Thoracic aorta (tissue), 2 donors: ENCODE measurements around the gene RASAL1. TPM values are rescaled to one million over a fixed set of nuclear protein-coding genes. Genes with fewer than 3 reads are reported as not detected.

ENCODE experiments used
- ATAC-seq: fragments of 150-250 bp; one replicate; pipeline ENCODE4 v1.8.0; 2017; ENCODE audit warnings: low read depth; ENCODE audit not compliant: insufficient number of reproducible peaks, low FRiP score
- DNase-seq: peaks from one replicate; pipeline ENCODE4 v3.0.0-alpha.2; 2020; ENCODE audit warnings: low spot score
- H3K27ac ChIP-seq, 2 donors: fragments of 200-600 bp; sonication (generic); 1 replicate in 1 of 2; 2 replicates in 1 of 2; pipeline ENCODE4 v1.5.1; 2016; ENCODE audit warnings: mild to moderate bottlenecking in 2 of 2, moderate library complexity in 2 of 2
- H3K27me3 ChIP-seq: fragments of 200-600 bp; sonication (generic); replicated peaks from 2 replicates; pipeline ENCODE4 v1.6.0; 2016; ENCODE audit warnings: mild to moderate bottlenecking; ENCODE audit not compliant: insufficient read depth
- H3K36me3 ChIP-seq: fragments of 200-600 bp; sonication (generic); one replicate; pipeline ENCODE4 v1.5.1; 2016
- H3K4me1 ChIP-seq, 2 donors: fragments of 200-600 bp; sonication (generic); 1 replicate in 1 of 2; 2 replicates in 1 of 2; pipeline versions ENCODE4 v1.5.1 to v1.6.0; 2016; ENCODE audit warnings: low read depth in 2 of 2, mild to moderate bottlenecking in 1 of 2; ENCODE audit not compliant: control insufficient read depth in 1 of 2
- H3K4me3 ChIP-seq: fragments of 200-600 bp; sonication (generic); 2 replicates; pipeline ENCODE4 v1.5.1; 2016; ENCODE audit warnings: mild to moderate bottlenecking
- H3K9me3 ChIP-seq: fragments of 200-600 bp; sonication (generic); 2 replicates; pipeline ENCODE4 v1.5.1; 2016
- CTCF ChIP-seq: fragments of 200-600 bp; sonication (generic); IDR thresholded peaks from one replicate; pipeline ENCODE4 v1.5.1; 2019; ENCODE audit warnings: antibody characterized with exemption
- total RNA-seq, 2 donors: library from RNA; depleted of rRNA; stranded (reverse); fragments of >200 nt; gene quantifications; one replicate each; pipeline versions ENCODE4 v1.1.0 to v1.2.3, GENCODE V29; 2016

RASAL1 gene
- total RNA-seq, 2 donors from 2014 or later, result 2.0 TPM; not detected in 1

GRCh38 chr12:113070117-113070906 lies 65.2 kb downstream of the RASAL1 start:
- TF ChIP-seq CTCF, result no peak
- ATAC-seq (no peak), DNase-seq (no peak)
- Histone ChIP-seq H3K9me3 (no peaks in the 10 kb centered on the region), H3K27me3 (no peaks in the 10 kb centered on the region), H3K36me3 (no peaks in the 10 kb centered on the region), H3K4me3 (no peak overlapping the region), H3K27ac (no peak overlapping the region), H3K4me1 (no peaks in the 10 kb centered on the region)

- no peaks in the 10 kb centered on the region for H3K27me3 ChIP-seq
- no peaks in the 10 kb centered on the region for H3K4me1 ChIP-seq
- H3K9me3 ChIP-seq, result no peaks in the 10 kb centered on the region
- H3K27ac ChIP-seq, result no peak overlapping the region
- DNase-seq (no peak), ATAC-seq (no peak)
- no peaks in the 10 kb centered on the region for H3K36me3 ChIP-seq
- TF ChIP-seq CTCF, result no peak
- H3K4me3 ChIP-seq, result no peak overlapping the region
These were observed 65.8 kb downstream of the RASAL1 start for GRCh38 chr12:113069751-113070116.

GRCh38 chr12:113069149-113069548 lies 66.4 kb downstream of the RASAL1 start:
- Histone ChIP-seq H3K9me3 (no peaks in the 10 kb centered on the region), H3K4me1 (no peaks in the 10 kb centered on the region), H3K27me3 (no peaks in the 10 kb centered on the region), H3K36me3 (no peaks in the 10 kb centered on the region), H3K27ac (no peak overlapping the region), H3K4me3 (no peak overlapping the region)
- DNase-seq (no peak), ATAC-seq (no peak)
- no peak for TF ChIP-seq CTCF

GRCh38 chr12:113067987-113068935 lies 67.3 kb downstream of the RASAL1 start:
- no peak overlapping the region for H3K27ac ChIP-seq
- H3K4me3 ChIP-seq, result no peak overlapping the region
- no peaks in the 10 kb centered on the region for H3K36me3 ChIP-seq
- DNase-seq, result no peak
- TF ChIP-seq CTCF, result no peak
- H3K27me3 ChIP-seq, result peaks cover 4% of the 10 kb centered on the region
- H3K9me3 ChIP-seq, result no peaks in the 10 kb centered on the region
- ATAC-seq, result no peak
- no peaks in the 10 kb centered on the region for H3K4me1 ChIP-seq

- Histone ChIP-seq H3K4me3 (no peak overlapping the region), H3K36me3 (no peaks in the 10 kb centered on the region), H3K9me3 (no peaks in the 10 kb centered on the region), H3K27ac (no peak overlapping the region), H3K4me1 (no peaks in the 10 kb centered on the region), H3K27me3 (peaks cover 5% of the 10 kb centered on the region)
- ATAC-seq (no peak), DNase-seq (no peak)
- no peak for TF ChIP-seq CTCF
These were observed 68.7 kb downstream of the RASAL1 start for GRCh38 chr12:113066813-113067400.
